Right lobe of liver (tissue), 6 donors: ENCODE measurements around the gene GNAI2. TPM values are rescaled to one million over a fixed set of nuclear protein-coding genes. Genes with fewer than 3 reads are reported as not detected.

Source experiments
- ATAC-seq, 4 donors: fragments of 200-7000 bp; cut with Tn5 transposase; one replicate each; pipeline ENCODE4 v1.9.1; 2020; ENCODE audit warnings: mild to moderate bottlenecking in 4 of 4, moderate library complexity in 4 of 4
- DNase-seq, 3 donors: peaks; one replicate each; pipeline ENCODE4 v3.0.0-alpha.2; 2020
- H3K27ac ChIP-seq, 3 donors: fragments of 200-600 bp; one replicate each; pipeline ENCODE4 v1.8.0; 2022
- H3K27me3 ChIP-seq, 2 donors: fragments of 200-600 bp; one replicate each; pipeline ENCODE4 v1.8.0; 2022
- H3K36me3 ChIP-seq, 4 donors: fragments of 200-600 bp; sonication (generic) in 1 of 4; one replicate each; pipeline versions ENCODE4 v1.5.1 to v1.8.0; 2017 to 2022; ENCODE audit warnings: control low read depth in 1 of 4
- H3K4me1 ChIP-seq, 4 donors: fragments of 200-600 bp; sonication (generic) in 1 of 4; one replicate each; pipeline versions ENCODE4 v1.5.1 to v1.8.0; 2017 to 2022; ENCODE audit warnings: control low read depth in 1 of 4
- H3K4me3 ChIP-seq, 3 donors: fragments of 200-600 bp; one replicate each; pipeline ENCODE4 v1.8.0; 2022
- H3K9me3 ChIP-seq, 4 donors: fragments of 200-600 bp; sonication (generic) in 1 of 4; one replicate each; pipeline versions ENCODE4 v1.5.1 to v1.8.0; 2017 to 2022; ENCODE audit warnings: control low read depth in 1 of 4
- POLR2A ChIP-seq: fragments of 450-650 bp; IDR thresholded peaks from one replicate; pipeline ENCODE4 v1.6.1; 2017; ENCODE audit warnings: antibody characterized with exemption, mild to moderate bottlenecking
- WGBS: methylation state at CpG from one replicate; pipeline ENCODE4 v1.1.6; 2018; ENCODE audit warnings: low coverage, low lambda C conversion rate; ENCODE audit not compliant: insufficient coverage; ENCODE audit errors: missing lambda C conversion rate; 5-methylcytosine and 5-hydroxymethylcytosine counted together
- intact Hi-C, 2 donors: fragments of 100-400 bp; cut with DNase I; formaldehyde crosslinking; loops; one replicate each; pipeline versions ENCODE4 v1.11.2 to v1.14.1; 2022
- total RNA-seq, 6 experiments: library from RNA; depleted of rRNA in 2 of 6; stranded (reverse); fragments of >200 nt in 2 of 6; fragmentation: NEBNext Ultra II Directional in 3 of 6; extraction: Animal tissue kit (Norgen Biotek cat#: 25700) in 3 of 6; gene quantifications; one replicate each; pipeline versions ENCODE4 v1.1.0 to v1.2.4, GENCODE V29; 2016 to 2023
- TF ChIP-seq, protein P1 (sequence below), 4 donors: fragments of 200-600 bp in 3 of 4; fragments of 450-650 bp in 1 of 4; IDR thresholded peaks; one replicate each; pipeline versions ENCODE4 v1.5.1 to v1.8.0; 2016 to 2022; ENCODE audit warnings: antibody characterized with exemption in 4 of 4, mild to moderate bottlenecking in 2 of 4
- donor health status: DM: no; HTN: yes; CAD: no.
- donor health status: DM: no; HTN: no; CAD: no.
- donor health status: DM: no; HTN: no; CAD: no.
- donor health status: DM: no; HTN: yes; CAD: no.
- donor health status: DM: no; HTN: yes; CAD: no.

Gene GNAI2
- total RNA-seq, 6 experiments from 2014 or later = 73.3 to 125 (median 98.7) TPM

- intact Hi-C loops = no loop called here
- 65% methylated on average over 4 of the region's 9 CpGs for WGBS
- H3K4me3 ChIP-seq = peak overlapping the region; percentile 56 to 62 (median 61)
- peaks cover 0 to 30% (median 12%) of the 10 kb centered on the region in 4 donors for H3K4me1 ChIP-seq
- peak overlapping the region in 2 of 3 donors; percentile 84 to 88 for H3K27ac ChIP-seq
- H3K36me3 ChIP-seq = no peaks in the 10 kb centered on the region
- peak in 1 of 3 donors; percentile 33 for DNase-seq
- no peaks in the 10 kb centered on the region for H3K9me3 ChIP-seq
- H3K27me3 ChIP-seq = no peaks in the 10 kb centered on the region
- TF ChIP-seq, protein P1, sequence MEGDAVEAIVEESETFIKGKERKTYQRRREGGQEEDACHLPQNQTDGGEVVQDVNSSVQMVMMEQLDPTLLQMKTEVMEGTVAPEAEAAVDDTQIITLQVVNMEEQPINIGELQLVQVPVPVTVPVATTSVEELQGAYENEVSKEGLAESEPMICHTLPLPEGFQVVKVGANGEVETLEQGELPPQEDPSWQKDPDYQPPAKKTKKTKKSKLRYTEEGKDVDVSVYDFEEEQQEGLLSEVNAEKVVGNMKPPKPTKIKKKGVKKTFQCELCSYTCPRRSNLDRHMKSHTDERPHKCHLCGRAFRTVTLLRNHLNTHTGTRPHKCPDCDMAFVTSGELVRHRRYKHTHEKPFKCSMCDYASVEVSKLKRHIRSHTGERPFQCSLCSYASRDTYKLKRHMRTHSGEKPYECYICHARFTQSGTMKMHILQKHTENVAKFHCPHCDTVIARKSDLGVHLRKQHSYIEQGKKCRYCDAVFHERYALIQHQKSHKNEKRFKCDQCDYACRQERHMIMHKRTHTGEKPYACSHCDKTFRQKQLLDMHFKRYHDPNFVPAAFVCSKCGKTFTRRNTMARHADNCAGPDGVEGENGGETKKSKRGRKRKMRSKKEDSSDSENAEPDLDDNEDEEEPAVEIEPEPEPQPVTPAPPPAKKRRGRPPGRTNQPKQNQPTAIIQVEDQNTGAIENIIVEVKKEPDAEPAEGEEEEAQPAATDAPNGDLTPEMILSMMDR (IDR thresholded peaks at IDR 0.05) = no peak
- TF ChIP-seq POLR2A = no peak
- no peak for ATAC-seq
Measured at GRCh38 chr3:50297896-50298725, 62.1 kb downstream of the GNAI2 start.

GRCh38 chr3:50298836-50299637 is 63.0 kb downstream of the GNAI2 start, which contains the start of the genes HYAL3 and NAA80:
Gene HYAL3, minus strand, starts transcription at chr3:50299405. Its CDS starts 3,803 bp downstream, at chr3:50295602.
Gene NAA80, minus strand, starts transcription at chr3:50299405. Its CDS starts 1,942 bp downstream, at chr3:50297463.
- WGBS = 0% methylated on average over 25 of the region's 61 CpGs
- ATAC-seq (peak; percentile 70 to 83 (median 77)), DNase-seq (peak; percentile 100)
- peak; percentile 97 for TF ChIP-seq POLR2A
- TF ChIP-seq, protein P1 (IDR thresholded peaks at IDR 0.05) = peak; percentile 21 to 44 (median 34)
- H3K4me3 ChIP-seq = peak within 1 kb of the TSS; percentile 56 to 62 (median 61)
- H3K27ac ChIP-seq = peak within 1 kb of the TSS; percentile 84 to 96 (median 86)
- no peaks in the 10 kb centered on the region for H3K27me3 ChIP-seq
- H3K9me3 ChIP-seq = no peaks in the 10 kb centered on the region
- H3K4me1 ChIP-seq = peaks cover 0 to 26% (median 14%) of the 10 kb centered on the region in 4 donors
- intact Hi-C loops = no loop called here
- H3K36me3 ChIP-seq = no peaks in the 10 kb centered on the region

GRCh38 chr3:50299638-50299928 is 63.6 kb downstream of the GNAI2 start:
- Histone ChIP-seq H3K27me3 (no peaks in the 10 kb centered on the region), H3K9me3 (no peaks in the 10 kb centered on the region), H3K27ac (peak overlapping the region; percentile 78 to 96 (median 86)), H3K4me3 (peak overlapping the region; percentile 4 to 25 (median 23)), H3K4me1 (peaks cover 0 to 26% (median 14%) of the 10 kb centered on the region in 4 donors), H3K36me3 (no peaks in the 10 kb centered on the region)
- 0% methylated on average over 11 of the region's 12 CpGs for WGBS
- ATAC-seq = no peak
- intact Hi-C loops = no loop called here
- no peak for DNase-seq
- TF ChIP-seq, protein P1 (IDR thresholded peaks at IDR 0.05) = no peak
- no peak for TF ChIP-seq POLR2A

GRCh38 chr3:50299929-50300680 is 64.1 kb downstream of the GNAI2 start:
- ATAC-seq (no peak), DNase-seq (peak in 2 of 3 donors; percentile 37 to 70)
- peaks cover 0 to 26% (median 14%) of the 10 kb centered on the region in 4 donors for H3K4me1 ChIP-seq
- no peaks in the 10 kb centered on the region for H3K9me3 ChIP-seq
- intact Hi-C loops = no loop called here
- WGBS = 7% methylated on average over 7 of the region's 12 CpGs
- H3K27ac ChIP-seq = peak overlapping the region; percentile 78 to 96 (median 86)
- H3K27me3 ChIP-seq = no peaks in the 10 kb centered on the region
- no peaks in the 10 kb centered on the region for H3K36me3 ChIP-seq
- TF ChIP-seq POLR2A = peak; percentile 8
- TF ChIP-seq, protein P1 (IDR thresholded peaks at IDR 0.05) = no peak
- H3K4me3 ChIP-seq = peak overlapping the region; percentile 4 to 25 (median 23)
